Glomerular visceral epithelial cell (primary cell): ENCODE measurements around the gene AKAP13.
"Not testable (repeated sequence)": the region's sequence is repeated elsewhere in the genome, so short reads cannot be mapped to it uniquely, and the experiment has no call there.

Experiments used
- DNase-seq: peaks from one replicate; pipeline ENCODE4 v3.0.0-alpha.2; 2016; ENCODE audit errors: extremely low spot score

Gene AKAP13

GRCh38 chr15:85475711-85476110, 95.3 kb downstream of the AKAP13 start:
- no peak for DNase-seq

GRCh38 chr15:85477061-85477460, 96.7 kb downstream of the AKAP13 start:
- DNase-seq: no peak

- DNase-seq: peak; percentile 93
Observed at GRCh38 chr15:85477730-85478129, 97.3 kb downstream of the AKAP13 start.

- peak; percentile 84 for DNase-seq
Observed at GRCh38 chr15:85479071-85479647, 98.8 kb downstream of the AKAP13 start.

GRCh38 chr15:85480923-85481322, 100.5 kb downstream of the AKAP13 start:
- DNase-seq: no peak

- not testable (repeated sequence) for DNase-seq
Observed at GRCh38 chr15:85481543-85481942, 101.1 kb downstream of the AKAP13 start.

GRCh38 chr15:85482894-85483293, 102.5 kb downstream of the AKAP13 start:
- peak; percentile 86 for DNase-seq

GRCh38 chr15:85483955-85484354, 103.6 kb downstream of the AKAP13 start:
- not testable (repeated sequence) for DNase-seq

GRCh38 chr15:85484923-85485322, 104.5 kb downstream of the AKAP13 start:
- not testable (repeated sequence) for DNase-seq

- peak; percentile 82 for DNase-seq
Observed at GRCh38 chr15:85485956-85486567, 105.7 kb downstream of the AKAP13 start.

- peak; percentile 76 for DNase-seq
Observed at GRCh38 chr15:85487796-85488195, 107.4 kb downstream of the AKAP13 start.

GRCh38 chr15:85488997-85489396, 108.6 kb downstream of the AKAP13 start:
- no peak for DNase-seq

GRCh38 chr15:85489773-85490493, 109.5 kb downstream of the AKAP13 start:
- DNase-seq: peak; percentile 48

- DNase-seq: no peak
Observed at GRCh38 chr15:85490856-85491255, 110.5 kb downstream of the AKAP13 start.

GRCh38 chr15:85491691-85492090, 111.3 kb downstream of the AKAP13 start:
- DNase-seq: no peak

GRCh38 chr15:85492406-85492805, 112.0 kb downstream of the AKAP13 start:
- no peak for DNase-seq

GRCh38 chr15:85493260-85493659, 112.9 kb downstream of the AKAP13 start:
- DNase-seq: no peak

- DNase-seq: peak; percentile 93
Observed at GRCh38 chr15:85494048-85494777, 113.8 kb downstream of the AKAP13 start.

GRCh38 chr15:85495096-85495495, 114.7 kb downstream of the AKAP13 start:
- peak; percentile 47 for DNase-seq

GRCh38 chr15:85495544-85495943, 115.1 kb downstream of the AKAP13 start:
- no peak for DNase-seq

- no peak for DNase-seq
Observed at GRCh38 chr15:85496151-85496550, 115.7 kb downstream of the AKAP13 start.

GRCh38 chr15:85496551-85497171, 116.3 kb downstream of the AKAP13 start:
- no peak for DNase-seq
